IMR-90 (cell line): Measurements from ENCODE around the gene STKLD1. TPM values are rescaled to one million over a fixed set of nuclear protein-coding genes. Genes with fewer than 3 reads are reported as not detected.

Source experiments
- ATAC-seq: fragments of 200-7000 bp; cut with Tn5 transposase; 2 replicates; pipeline ENCODE4 v1.9.1; 2020; ENCODE audit warnings: low read depth, mild to moderate bottlenecking, moderate library complexity
- BruUV-seq: library from RNA; stranded (reverse); fragments of 400-500 nt; replicated peaks from 2 replicates; lab custom pipeline; 2021; lab: Mats Ljungman, UMichigan
- CTCF ChIA-PET: fragments of 300-600 bp; formaldehyde crosslinking; extraction: SDS; loops from one replicate; lab custom pipeline; 2021; ENCODE audit warnings: antibody characterized with exemption; lab: Yijun Ruan, JAX
- POLR2A ChIA-PET: fragments of 300-600 bp; sonication (Branson Sonifier 250); formaldehyde crosslinking; loops from one replicate; lab custom pipeline; 2022; ENCODE audit warnings: antibody characterized with exemption; ENCODE audit not compliant: unreplicated experiment; lab: Charles Lee
- DNase-seq: peaks from one replicate; pipeline ENCODE4 v3.0.0; 2013
- H2AFZ ChIP-seq: replicated peaks from 2 replicates; pipeline ENCODE3; 2013; ENCODE audit warnings: low read length, mild to moderate bottlenecking; ENCODE audit not compliant: poor library complexity
- H2AK5ac ChIP-seq: 2 replicates; pipeline ENCODE4 v1.6.1; 2013; ENCODE audit warnings: low read depth, low read length, inconsistent platforms
- H2AK9ac ChIP-seq: replicated peaks from 2 replicates; pipeline ENCODE3; 2013; ENCODE audit warnings: mild to moderate bottlenecking, low read depth, low read length, moderate library complexity; ENCODE audit not compliant: poor library complexity
- H2BK120ac ChIP-seq: 2 replicates; pipeline ENCODE4 v1.6.1; 2013; ENCODE audit warnings: low read depth, low read length, inconsistent platforms
- H2BK15ac ChIP-seq: 3 replicates; pipeline ENCODE4 v1.6.1; 2013; ENCODE audit warnings: low read depth, low read length, inconsistent platforms
- H2BK20ac ChIP-seq: 2 replicates; pipeline ENCODE4 v1.6.1; 2013; ENCODE audit warnings: low read depth, mild to moderate bottlenecking, inconsistent platforms, low read length, moderate library complexity
- H2BK5ac ChIP-seq: 2 replicates; pipeline ENCODE4 v1.6.1; 2013; ENCODE audit warnings: mild to moderate bottlenecking, low read depth, low read length, inconsistent platforms; ENCODE audit not compliant: poor library complexity, severe bottlenecking
- H3K14ac ChIP-seq: replicated peaks from 2 replicates; pipeline ENCODE4 v1.6.1; 2013; ENCODE audit warnings: low read depth, low read length, inconsistent platforms
- H3K18ac ChIP-seq: 2 replicates; pipeline ENCODE4 v1.6.1; 2013; ENCODE audit warnings: low read depth, low read length, control low read depth
- H3K23ac ChIP-seq: 2 replicates; pipeline ENCODE4 v1.6.1; 2013; ENCODE audit warnings: low read depth, low read length, inconsistent platforms
- H3K27ac ChIP-seq: 2 replicates; pipeline ENCODE4 v1.5.1; 2013; ENCODE audit warnings: mild to moderate bottlenecking, control low read depth, low read length; ENCODE audit not compliant: insufficient read depth
- H3K27me3 ChIP-seq: 2 replicates; pipeline ENCODE4 v1.6.1; 2013; ENCODE audit warnings: low read length; ENCODE audit not compliant: control insufficient read depth, insufficient read depth
- H3K36me3 ChIP-seq: 2 replicates; pipeline ENCODE4 v1.6.1; 2013; ENCODE audit warnings: low read length, mixed read lengths; ENCODE audit not compliant: control insufficient read depth, insufficient read depth
- H3K4ac ChIP-seq: 2 replicates; pipeline ENCODE4 v1.6.1; 2013; ENCODE audit warnings: low read depth, low read length, inconsistent platforms
- H3K4me1 ChIP-seq: 2 replicates; pipeline ENCODE4 v1.6.1; 2013; ENCODE audit warnings: low read length, mixed read lengths; ENCODE audit not compliant: control insufficient read depth, insufficient read depth
- H3K4me2 ChIP-seq: 2 replicates; pipeline ENCODE4 v1.6.1; 2013; ENCODE audit warnings: low read depth, mild to moderate bottlenecking, control low read depth, low read length, moderate library complexity
- H3K4me3 ChIP-seq: 2 replicates; pipeline ENCODE4 v1.5.1; 2013; ENCODE audit warnings: low read depth, mild to moderate bottlenecking, control low read depth, low read length, moderate library complexity; ENCODE audit not compliant: insufficient read depth
- H3K56ac ChIP-seq: 2 replicates; pipeline ENCODE4 v1.6.1; 2013; ENCODE audit warnings: low read length, inconsistent platforms; ENCODE audit not compliant: insufficient read depth; ENCODE audit errors: extremely low read depth
- H3K79me1 ChIP-seq, 2 experiments: 2 replicates each; pipeline ENCODE4 v1.6.1; 2013; ENCODE audit warnings: low read length in 2 of 2, inconsistent platforms in 1 of 2, low read depth in 1 of 2
- H3K9ac ChIP-seq: 2 replicates; pipeline ENCODE4 v1.6.1; 2013; ENCODE audit warnings: low read depth, low read length, control low read depth
- H3K9me1 ChIP-seq: 2 replicates; pipeline ENCODE4 v1.6.1; 2013; ENCODE audit warnings: low read length, inconsistent platforms; ENCODE audit not compliant: insufficient read depth
- H3K9me3 ChIP-seq: 2 replicates; pipeline ENCODE4 v1.6.1; 2013; ENCODE audit warnings: low read length; ENCODE audit not compliant: control insufficient read depth, insufficient read depth
- H4K20me1 ChIP-seq: 2 replicates; pipeline ENCODE4 v1.6.1; 2013; ENCODE audit warnings: low read length, inconsistent platforms; ENCODE audit not compliant: insufficient read depth
- H4K5ac ChIP-seq: 2 replicates; pipeline ENCODE4 v1.6.1; 2013; ENCODE audit warnings: mild to moderate bottlenecking, low read depth, low read length, control low read depth
- H4K8ac ChIP-seq, 2 experiments: 2 replicates each; pipeline ENCODE4 v1.6.1; 2013; ENCODE audit warnings: low read depth in 2 of 2, low read length in 2 of 2, control low read depth in 1 of 2, inconsistent platforms in 1 of 2
- H4K91ac ChIP-seq: 2 replicates; pipeline ENCODE4 v1.6.1; 2013; ENCODE audit warnings: low read depth, low read length, inconsistent platforms; ENCODE audit not compliant: insufficient read depth
- BHLHE40 ChIP-seq: fragments of 150-350 bp; IDR thresholded peaks from 2 replicates; pipeline ENCODE4 v1.6.1; 2016; ENCODE audit warnings: mild to moderate bottlenecking, low read depth, low read length
- CEBPB ChIP-seq: IDR thresholded peaks from 2 replicates; pipeline ENCODE4 v1.6.1; 2012; ENCODE audit warnings: low read depth, low read length, improper control_type of control experiment
- CHD1 ChIP-seq: IDR thresholded peaks from 2 replicates; pipeline ENCODE4 v1.6.1; 2012; ENCODE audit warnings: low read depth, low read length, improper control_type of control experiment
- CTCF ChIP-seq: conservative IDR thresholded peaks from 2 replicates; pipeline ENCODE4 v1.5.1; 2012; ENCODE audit warnings: mild to moderate bottlenecking, low read depth, low read length, improper control_type of control experiment
- ELK1 ChIP-seq: fragments of 150-350 bp; IDR thresholded peaks from 2 replicates; pipeline ENCODE4 v1.6.1; 2016; ENCODE audit warnings: low read depth, mild to moderate bottlenecking, low read length, moderate library complexity, borderline replicate concordance
- FOS ChIP-seq: fragments of 150-350 bp; IDR thresholded peaks from 2 replicates; pipeline ENCODE4 v1.6.1; 2016; ENCODE audit warnings: low read depth, low read length
- MAZ ChIP-seq: IDR thresholded peaks from 2 replicates; pipeline ENCODE4 v1.6.1; 2012; ENCODE audit warnings: low read depth, mild to moderate bottlenecking, low read length, improper control_type of control experiment, moderate library complexity, borderline replicate concordance
- MXI1 ChIP-seq: IDR thresholded peaks from 2 replicates; pipeline ENCODE4 v1.6.1; 2012; ENCODE audit warnings: low read depth, mild to moderate bottlenecking, low read length, moderate library complexity, borderline replicate concordance
- NFE2L2 ChIP-seq: fragments of 150-350 bp; IDR thresholded peaks from 2 replicates; pipeline ENCODE4 v1.6.1; 2016; ENCODE audit warnings: low read depth, mild to moderate bottlenecking, low read length
- POLR2A ChIP-seq: IDR thresholded peaks from 2 replicates; pipeline ENCODE4 v1.6.1; 2012; ENCODE audit warnings: mild to moderate bottlenecking, low read depth, low read length
- RAD21 ChIP-seq: IDR thresholded peaks from 2 replicates; pipeline ENCODE4 v1.6.1; 2012; ENCODE audit warnings: low read length, improper control_type of control experiment
- RCOR1 ChIP-seq: IDR thresholded peaks from 2 replicates; pipeline ENCODE4 v1.6.1; 2012; ENCODE audit warnings: mild to moderate bottlenecking, low read length, improper control_type of control experiment; ENCODE audit not compliant: insufficient replicate concordance
- RFX5 ChIP-seq: IDR thresholded peaks from 2 replicates; pipeline ENCODE4 v1.8.0; 2012; ENCODE audit warnings: low read depth, mild to moderate bottlenecking, low read length, moderate library complexity
- SMC3 ChIP-seq: fragments of 150-350 bp; IDR thresholded peaks from 2 replicates; pipeline ENCODE4 v1.6.1; 2016; ENCODE audit warnings: low read depth, mild to moderate bottlenecking, antibody characterized with exemption, low read length, moderate library complexity
- USF2 ChIP-seq: fragments of 150-350 bp; IDR thresholded peaks from 2 replicates; pipeline ENCODE4 v1.6.1; 2017; ENCODE audit warnings: mild to moderate bottlenecking, antibody characterized with exemption, low read length, low read depth
- WGBS, 2 experiments: methylation state at CpG; one replicate each; pipeline versions ENCODE4 v1.1.5 to v1.1.7; 2013; ENCODE audit warnings: missing lambda C conversion rate in 2 of 2; ENCODE audit not compliant: insufficient read length in 1 of 2; ENCODE audit errors: extremely low coverage in 2 of 2; 5-methylcytosine and 5-hydroxymethylcytosine counted together
- dilution Hi-C: fragments of 300-500 bp; cut with HindIII; formaldehyde crosslinking; loops from one replicate; pipeline ENCODE4 v1.14.3; 2018; ENCODE audit warnings: low sequenced_read_pairs; ENCODE audit not compliant: unreplicated experiment
- in situ Hi-C: fragments of 300-500 bp; cut with MboI; formaldehyde crosslinking; loops from 3 replicates; pipeline ENCODE4 v1.14.3; 2019; ENCODE audit warnings: low sequenced_read_pairs, inconsistent platforms, mixed read lengths
- intact Hi-C: fragments of 100-400 bp; cut with micrococcal nuclease; formaldehyde crosslinking; loops from 2 replicates; pipeline ENCODE4 v1.10.0; 2022
- polyA plus RNA-seq, 3 experiments: library from polyadenylated mRNA; depleted of rRNA; stranded (reverse); fragments of >200 nt; gene quantifications; 2 replicates each; pipeline ENCODE4 v1.2.3, GENCODE V29; 2012; ENCODE audit warnings: low replicate concordance in 1 of 3
- total RNA-seq: library from RNA; depleted of rRNA; stranded (reverse); fragments of >200 nt; gene quantifications from 2 replicates; pipeline ENCODE4 v1.2.3, GENCODE V29; 2012

The STKLD1 gene
- total and polyA plus RNA-seq, 2 of the 4 experiments (the other 2 are of a cell fraction), result 0.54 to 0.65 TPM

- H3K27me3 ChIP-seq, result no peaks in the 10 kb centered on the region
- H4K5ac ChIP-seq, result no peak overlapping the region
- no peak overlapping the region for H2AK5ac ChIP-seq
- no peak overlapping the region for H3K4me3 ChIP-seq
- H3K4me1 ChIP-seq, result peaks cover 17% of the 10 kb centered on the region
- H2AFZ ChIP-seq, result no peak overlapping the region
- H2BK15ac ChIP-seq, result no peak overlapping the region
- peaks cover 3% of the 10 kb centered on the region; the same call in 1 of the 2 replicates for H3K9me1 ChIP-seq
- H3K4ac ChIP-seq, result no peak overlapping the region
- H3K18ac ChIP-seq, result no peak overlapping the region
- H2BK120ac ChIP-seq, result no peak overlapping the region
- dilution Hi-C loops (no loop called here), intact Hi-C loops (no loop called here), in situ Hi-C loops (no loop called here)
- DNase-seq (no peak), ATAC-seq (no peak)
- ChIA-PET CTCF (interaction anchor here (1.1 kb wide), 1 partner anchor 127 kb away, joined by 3 read pairs; no protein-coding TSS in a partner anchor), POLR2A (no interaction called here)
- no peak overlapping the region for H2BK5ac ChIP-seq
- peaks cover 52% of the 10 kb centered on the region for H4K20me1 ChIP-seq
- 0 out of 4 replicates have a peak overlapping the region, but pooled peaks of 1 of the 2 experiments have one; percentile 2 for H4K8ac ChIP-seq
- H3K56ac ChIP-seq, result no peak overlapping the region
- no peak overlapping the region for H2AK9ac ChIP-seq
- H3K23ac ChIP-seq, result no peak overlapping the region
- H3K4me2 ChIP-seq, result no peak overlapping the region
- no peak overlapping the region for H4K91ac ChIP-seq
- H3K9ac ChIP-seq, result no peak overlapping the region
- no TSS peak for BruUV-seq
- H3K79me1 ChIP-seq, result peaks cover 33 to 72% of the 10 kb centered on the region in 2 experiments
- 82% methylated on average over 3 of the region's 8 CpGs; no CpG with 5 or more reads in 1 of the 2 experiments for WGBS, 2 experiments
- H3K14ac ChIP-seq, result no peak overlapping the region
- peaks cover 47% of the 10 kb centered on the region for H3K36me3 ChIP-seq
- H3K27ac ChIP-seq, result no peak overlapping the region
- H3K9me3 ChIP-seq, result no peaks in the 10 kb centered on the region
- H2BK20ac ChIP-seq, result no peak overlapping the region
- TF ChIP-seq RAD21 (no peak), CEBPB (no peak), RCOR1 (no peak), SMC3 (no peak), NFE2L2 (no peak), FOS (no peak), RFX5 (no peak), ELK1 (no peak), CTCF (no peak), USF2 (no peak), POLR2A (no peak), MXI1 (no peak), CHD1 (no peak), BHLHE40 (no peak), MAZ (no peak)
Measured at GRCh38 chr9:133352635-133353340, 23.4 kb upstream of the STKLD1 start.
